IMR-90 (cell line): ENCODE data around the gene GRIK5. TPM values are rescaled to one million over a fixed set of nuclear protein-coding genes. Genes with fewer than 3 reads are reported as not detected.

ENCODE experiments used
- ATAC-seq: fragments of 200-7000 bp; cut with Tn5 transposase; 2 replicates; pipeline ENCODE4 v1.9.1; 2020; ENCODE audit warnings: low read depth, mild to moderate bottlenecking, moderate library complexity
- BruUV-seq: library from RNA; stranded (reverse); fragments of 400-500 nt; replicated peaks from 2 replicates; lab custom pipeline; 2021; lab: Mats Ljungman, UMichigan
- CTCF ChIA-PET: fragments of 300-600 bp; formaldehyde crosslinking; extraction: SDS; loops from one replicate; lab custom pipeline; 2021; ENCODE audit warnings: antibody characterized with exemption; lab: Yijun Ruan, JAX
- POLR2A ChIA-PET: fragments of 300-600 bp; sonication (Branson Sonifier 250); formaldehyde crosslinking; loops from one replicate; lab custom pipeline; 2022; ENCODE audit warnings: antibody characterized with exemption; ENCODE audit not compliant: unreplicated experiment; lab: Charles Lee
- DNase-seq: peaks from one replicate; pipeline ENCODE4 v3.0.0; 2013
- H2AFZ ChIP-seq: replicated peaks from 2 replicates; pipeline ENCODE3; 2013; ENCODE audit warnings: low read length, mild to moderate bottlenecking; ENCODE audit not compliant: poor library complexity
- H2AK5ac ChIP-seq: 2 replicates; pipeline ENCODE4 v1.6.1; 2013; ENCODE audit warnings: low read depth, low read length, inconsistent platforms
- H2AK9ac ChIP-seq: replicated peaks from 2 replicates; pipeline ENCODE3; 2013; ENCODE audit warnings: mild to moderate bottlenecking, low read depth, low read length, moderate library complexity; ENCODE audit not compliant: poor library complexity
- H2BK120ac ChIP-seq: 2 replicates; pipeline ENCODE4 v1.6.1; 2013; ENCODE audit warnings: low read depth, low read length, inconsistent platforms
- H2BK15ac ChIP-seq: 3 replicates; pipeline ENCODE4 v1.6.1; 2013; ENCODE audit warnings: low read depth, low read length, inconsistent platforms
- H2BK20ac ChIP-seq: 2 replicates; pipeline ENCODE4 v1.6.1; 2013; ENCODE audit warnings: low read depth, mild to moderate bottlenecking, inconsistent platforms, low read length, moderate library complexity
- H2BK5ac ChIP-seq: 2 replicates; pipeline ENCODE4 v1.6.1; 2013; ENCODE audit warnings: mild to moderate bottlenecking, low read depth, low read length, inconsistent platforms; ENCODE audit not compliant: poor library complexity, severe bottlenecking
- H3K14ac ChIP-seq: replicated peaks from 2 replicates; pipeline ENCODE4 v1.6.1; 2013; ENCODE audit warnings: low read depth, low read length, inconsistent platforms
- H3K18ac ChIP-seq: 2 replicates; pipeline ENCODE4 v1.6.1; 2013; ENCODE audit warnings: low read depth, low read length, control low read depth
- H3K23ac ChIP-seq: 2 replicates; pipeline ENCODE4 v1.6.1; 2013; ENCODE audit warnings: low read depth, low read length, inconsistent platforms
- H3K27ac ChIP-seq: 2 replicates; pipeline ENCODE4 v1.5.1; 2013; ENCODE audit warnings: mild to moderate bottlenecking, control low read depth, low read length; ENCODE audit not compliant: insufficient read depth
- H3K27me3 ChIP-seq: 2 replicates; pipeline ENCODE4 v1.6.1; 2013; ENCODE audit warnings: low read length; ENCODE audit not compliant: control insufficient read depth, insufficient read depth
- H3K36me3 ChIP-seq: 2 replicates; pipeline ENCODE4 v1.6.1; 2013; ENCODE audit warnings: low read length, mixed read lengths; ENCODE audit not compliant: control insufficient read depth, insufficient read depth
- H3K4ac ChIP-seq: 2 replicates; pipeline ENCODE4 v1.6.1; 2013; ENCODE audit warnings: low read depth, low read length, inconsistent platforms
- H3K4me1 ChIP-seq: 2 replicates; pipeline ENCODE4 v1.6.1; 2013; ENCODE audit warnings: low read length, mixed read lengths; ENCODE audit not compliant: control insufficient read depth, insufficient read depth
- H3K4me2 ChIP-seq: 2 replicates; pipeline ENCODE4 v1.6.1; 2013; ENCODE audit warnings: low read depth, mild to moderate bottlenecking, control low read depth, low read length, moderate library complexity
- H3K4me3 ChIP-seq: 2 replicates; pipeline ENCODE4 v1.5.1; 2013; ENCODE audit warnings: low read depth, mild to moderate bottlenecking, control low read depth, low read length, moderate library complexity; ENCODE audit not compliant: insufficient read depth
- H3K56ac ChIP-seq: 2 replicates; pipeline ENCODE4 v1.6.1; 2013; ENCODE audit warnings: low read length, inconsistent platforms; ENCODE audit not compliant: insufficient read depth; ENCODE audit errors: extremely low read depth
- H3K79me1 ChIP-seq, 2 experiments: 2 replicates each; pipeline ENCODE4 v1.6.1; 2013; ENCODE audit warnings: low read length in 2 of 2, inconsistent platforms in 1 of 2, low read depth in 1 of 2
- H3K9ac ChIP-seq: 2 replicates; pipeline ENCODE4 v1.6.1; 2013; ENCODE audit warnings: low read depth, low read length, control low read depth
- H3K9me1 ChIP-seq: 2 replicates; pipeline ENCODE4 v1.6.1; 2013; ENCODE audit warnings: low read length, inconsistent platforms; ENCODE audit not compliant: insufficient read depth
- H3K9me3 ChIP-seq: 2 replicates; pipeline ENCODE4 v1.6.1; 2013; ENCODE audit warnings: low read length; ENCODE audit not compliant: control insufficient read depth, insufficient read depth
- H4K20me1 ChIP-seq: 2 replicates; pipeline ENCODE4 v1.6.1; 2013; ENCODE audit warnings: low read length, inconsistent platforms; ENCODE audit not compliant: insufficient read depth
- H4K5ac ChIP-seq: 2 replicates; pipeline ENCODE4 v1.6.1; 2013; ENCODE audit warnings: mild to moderate bottlenecking, low read depth, low read length, control low read depth
- H4K8ac ChIP-seq, 2 experiments: 2 replicates each; pipeline ENCODE4 v1.6.1; 2013; ENCODE audit warnings: low read depth in 2 of 2, low read length in 2 of 2, control low read depth in 1 of 2, inconsistent platforms in 1 of 2
- H4K91ac ChIP-seq: 2 replicates; pipeline ENCODE4 v1.6.1; 2013; ENCODE audit warnings: low read depth, low read length, inconsistent platforms; ENCODE audit not compliant: insufficient read depth
- BHLHE40 ChIP-seq: fragments of 150-350 bp; IDR thresholded peaks from 2 replicates; pipeline ENCODE4 v1.6.1; 2016; ENCODE audit warnings: mild to moderate bottlenecking, low read depth, low read length
- FOS ChIP-seq: fragments of 150-350 bp; IDR thresholded peaks from 2 replicates; pipeline ENCODE4 v1.6.1; 2016; ENCODE audit warnings: low read depth, low read length
- MAZ ChIP-seq: IDR thresholded peaks from 2 replicates; pipeline ENCODE4 v1.6.1; 2012; ENCODE audit warnings: low read depth, mild to moderate bottlenecking, low read length, improper control_type of control experiment, moderate library complexity, borderline replicate concordance
- MXI1 ChIP-seq: IDR thresholded peaks from 2 replicates; pipeline ENCODE4 v1.6.1; 2012; ENCODE audit warnings: low read depth, mild to moderate bottlenecking, low read length, moderate library complexity, borderline replicate concordance
- RCOR1 ChIP-seq: IDR thresholded peaks from 2 replicates; pipeline ENCODE4 v1.6.1; 2012; ENCODE audit warnings: mild to moderate bottlenecking, low read length, improper control_type of control experiment; ENCODE audit not compliant: insufficient replicate concordance
- RFX5 ChIP-seq: IDR thresholded peaks from 2 replicates; pipeline ENCODE4 v1.8.0; 2012; ENCODE audit warnings: low read depth, mild to moderate bottlenecking, low read length, moderate library complexity
- SMC3 ChIP-seq: fragments of 150-350 bp; IDR thresholded peaks from 2 replicates; pipeline ENCODE4 v1.6.1; 2016; ENCODE audit warnings: low read depth, mild to moderate bottlenecking, antibody characterized with exemption, low read length, moderate library complexity
- USF2 ChIP-seq: fragments of 150-350 bp; IDR thresholded peaks from 2 replicates; pipeline ENCODE4 v1.6.1; 2017; ENCODE audit warnings: mild to moderate bottlenecking, antibody characterized with exemption, low read length, low read depth
- dilution Hi-C: fragments of 300-500 bp; cut with HindIII; formaldehyde crosslinking; loops from one replicate; pipeline ENCODE4 v1.14.3; 2018; ENCODE audit warnings: low sequenced_read_pairs; ENCODE audit not compliant: unreplicated experiment
- in situ Hi-C: fragments of 300-500 bp; cut with MboI; formaldehyde crosslinking; loops from 3 replicates; pipeline ENCODE4 v1.14.3; 2019; ENCODE audit warnings: low sequenced_read_pairs, inconsistent platforms, mixed read lengths
- intact Hi-C: fragments of 100-400 bp; cut with micrococcal nuclease; formaldehyde crosslinking; loops from 2 replicates; pipeline ENCODE4 v1.10.0; 2022
- polyA plus RNA-seq, 3 experiments: library from polyadenylated mRNA; depleted of rRNA; stranded (reverse); fragments of >200 nt; gene quantifications; 2 replicates each; pipeline ENCODE4 v1.2.3, GENCODE V29; 2012; ENCODE audit warnings: low replicate concordance in 1 of 3
- total RNA-seq: library from RNA; depleted of rRNA; stranded (reverse); fragments of >200 nt; gene quantifications from 2 replicates; pipeline ENCODE4 v1.2.3, GENCODE V29; 2012

The GRIK5 gene
- total and polyA plus RNA-seq, 2 of the 4 experiments (the other 2 are of a cell fraction) = 0.10 TPM; not detected in 1

GRCh38 chr19:42040031-42040430 lies 30.0 kb downstream of the GRIK5 start:
- no peak overlapping the region for H3K56ac ChIP-seq
- H3K9ac ChIP-seq = no peak overlapping the region
- no peak overlapping the region for H2BK120ac ChIP-seq
- no peak overlapping the region for H4K91ac ChIP-seq
- no peak for DNase-seq
- H3K27me3 ChIP-seq = peaks cover 31% of the 10 kb centered on the region
- H3K9me3 ChIP-seq = no peaks in the 10 kb centered on the region
- no peak overlapping the region for H2BK5ac ChIP-seq
- no peak overlapping the region for H3K14ac ChIP-seq
- dilution Hi-C loops (no loop called here), in situ Hi-C loops (no loop called here), intact Hi-C loops (no loop called here)
- no peaks in the 10 kb centered on the region for H3K36me3 ChIP-seq
- H2BK20ac ChIP-seq = no peak overlapping the region
- no peak overlapping the region for H3K4me2 ChIP-seq
- no peak overlapping the region for H4K5ac ChIP-seq
- H2BK15ac ChIP-seq = no peak overlapping the region
- H3K27ac ChIP-seq = no peak overlapping the region
- no peaks in the 10 kb centered on the region for H4K20me1 ChIP-seq
- H3K9me1 ChIP-seq = no peaks in the 10 kb centered on the region
- no peak overlapping the region for H4K8ac ChIP-seq
- ATAC-seq = no peak
- H2AK9ac ChIP-seq = no peak overlapping the region
- no peaks in the 10 kb centered on the region for H3K4me1 ChIP-seq
- no TSS peak for BruUV-seq
- H2AFZ ChIP-seq = no peak overlapping the region
- CTCF ChIA-PET = no interaction called here
- H3K18ac ChIP-seq = no peak overlapping the region
- H3K4me3 ChIP-seq = no peak overlapping the region
- H3K4ac ChIP-seq = no peak overlapping the region
- H3K23ac ChIP-seq = no peak overlapping the region
- H3K79me1 ChIP-seq = no peaks in the 10 kb centered on the region
- H2AK5ac ChIP-seq = no peak overlapping the region
- no peak for TF ChIP-seq BHLHE40
- TF ChIP-seq USF2 = no peak
- TF ChIP-seq FOS = no peak
- no peak for TF ChIP-seq RCOR1
- TF ChIP-seq MAZ = no peak
- no peak for TF ChIP-seq MXI1
- no peak for TF ChIP-seq RFX5
- no peak for TF ChIP-seq SMC3
- POLR2A ChIA-PET = no interaction called here
